GM18868 (cell line): ENCODE results near the gene SYT3.

ENCODE experiments used
- ATAC-seq: cut with Tn5 transposase; IDR thresholded peaks from one replicate; pipeline ENCODE4 v1.9.1; 2021; ENCODE audit warnings: mild to moderate bottlenecking, moderate library complexity; ENCODE audit not compliant: unreplicated experiment

Gene SYT3

DNA sequence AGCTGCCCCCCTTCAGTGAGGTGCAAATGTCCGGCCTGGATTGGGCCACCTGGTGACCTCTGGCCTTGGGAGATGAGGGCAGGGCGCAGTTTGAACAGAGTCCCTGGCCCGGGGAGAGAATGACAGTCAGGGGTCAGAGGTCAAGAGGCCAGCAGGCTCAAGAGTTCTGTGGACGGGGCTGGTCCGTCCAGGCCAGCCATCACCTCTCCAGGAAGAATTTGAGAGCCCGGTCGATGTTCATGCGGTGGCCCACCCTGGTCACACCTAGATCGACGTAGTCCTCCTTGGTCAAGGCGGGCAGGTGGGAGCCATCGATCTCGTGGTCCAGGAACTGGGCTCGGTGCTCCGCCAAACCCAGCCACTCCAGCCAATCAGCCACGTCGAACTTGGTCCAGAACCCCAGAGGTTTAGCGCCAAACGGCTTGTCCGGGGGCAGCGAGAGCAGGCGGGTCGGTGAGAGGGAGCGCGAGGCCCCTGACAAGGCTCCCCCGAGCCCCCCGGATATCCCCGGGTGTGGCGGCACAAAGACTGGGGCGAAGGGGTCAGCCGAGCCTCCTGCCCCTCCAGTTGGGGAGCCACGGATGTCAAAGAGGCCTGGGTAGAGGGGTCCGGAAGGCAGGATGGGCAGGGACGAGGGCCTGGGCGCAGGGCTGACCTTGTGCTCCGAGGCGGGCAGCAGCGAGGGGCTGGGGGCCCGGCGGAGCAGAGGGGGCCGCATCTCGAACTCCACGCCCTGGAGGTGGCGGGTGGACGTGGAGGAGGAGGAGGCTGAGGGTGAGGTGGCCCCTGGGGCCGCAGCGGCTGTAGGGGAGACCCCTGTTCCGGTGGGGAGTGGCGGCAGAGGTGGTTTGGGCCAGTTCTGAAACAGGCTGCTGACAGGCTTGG lies 22.3 kb upstream of the SYT3 start:
- ATAC-seq, result no peak

DNA sequence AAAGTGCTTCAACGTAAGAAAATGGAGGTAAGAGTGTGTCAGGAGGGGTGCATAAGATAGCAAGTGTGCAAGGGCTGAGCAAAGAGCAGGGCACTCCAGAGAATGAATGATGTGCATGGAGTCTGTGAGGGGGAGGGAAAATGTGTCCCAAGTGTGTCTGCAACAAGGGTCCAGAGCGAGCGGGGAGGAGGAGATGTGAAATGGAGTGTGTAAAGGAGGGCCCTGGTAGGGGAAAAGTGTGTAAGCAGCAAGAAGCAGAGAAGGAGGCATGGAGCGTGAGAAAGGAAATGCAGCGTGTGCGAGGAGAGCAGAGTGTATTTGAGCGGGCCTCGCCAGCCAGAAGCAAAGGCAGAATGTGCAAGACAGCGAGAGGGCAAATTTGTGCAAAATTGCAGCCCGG lies 21.3 kb upstream of the SYT3 start:
- ATAC-seq, result no peak

DNA sequence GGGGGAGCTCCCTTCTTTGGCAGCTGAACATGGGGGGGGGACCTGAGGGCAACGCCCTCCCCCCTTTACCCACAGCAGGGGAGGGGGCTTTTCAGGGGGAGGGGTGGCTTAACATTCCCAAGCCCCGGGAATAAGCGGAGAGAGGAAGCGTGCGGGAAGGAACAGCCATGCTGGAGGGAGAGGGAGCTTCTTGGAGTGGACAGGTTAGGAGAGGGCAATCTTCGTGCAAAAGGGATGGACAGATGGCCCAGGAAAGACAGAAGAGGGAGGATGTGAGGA lies 20.3 kb upstream of the SYT3 start:
- no peak for ATAC-seq

DNA sequence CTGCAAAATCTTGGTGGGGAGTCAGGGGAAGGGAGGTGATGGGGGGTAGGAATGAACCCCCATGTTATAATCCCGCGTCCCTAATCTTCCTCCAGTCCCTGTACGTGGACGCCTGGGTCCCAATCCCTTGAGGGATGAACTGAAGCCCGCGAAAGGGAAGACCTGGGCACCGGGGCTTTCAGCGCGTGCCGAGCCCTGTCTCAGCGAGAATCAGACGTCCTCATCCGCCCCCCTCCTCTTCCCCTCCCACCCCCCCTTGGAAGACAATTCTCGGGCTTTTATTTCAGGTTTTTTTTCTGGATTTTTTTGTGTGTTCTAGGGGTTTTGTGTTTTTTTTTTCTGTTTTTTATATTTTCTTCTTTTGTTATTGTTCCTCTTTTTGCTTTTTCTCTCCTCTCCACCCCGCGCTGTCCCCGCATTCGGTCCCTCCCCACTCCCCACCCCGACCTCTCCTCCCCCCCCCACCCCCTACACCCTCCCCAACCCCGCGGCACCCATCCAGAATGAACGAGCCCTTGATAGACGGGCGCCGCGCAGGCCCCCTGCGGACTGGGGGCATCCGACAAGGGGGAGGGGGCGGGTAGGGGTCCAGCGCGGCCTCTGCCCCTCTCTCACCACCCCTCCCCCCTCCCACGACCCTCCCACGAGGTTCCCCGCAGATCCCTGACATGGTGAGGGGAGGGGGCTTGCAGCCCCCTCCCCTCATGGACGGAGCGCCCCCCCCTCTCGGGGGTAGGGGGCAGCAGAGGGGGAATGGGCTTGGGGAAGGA lies 19.8 kb upstream of the SYT3 start:
- no peak for ATAC-seq

- no peak for ATAC-seq
These were observed 19.0 kb upstream of the SYT3 start for GRCh38 chr19:50658441-50659317.

- no peak for ATAC-seq
These were observed 18.2 kb upstream of the SYT3 start for GRCh38 chr19:50657712-50658440.

DNA sequence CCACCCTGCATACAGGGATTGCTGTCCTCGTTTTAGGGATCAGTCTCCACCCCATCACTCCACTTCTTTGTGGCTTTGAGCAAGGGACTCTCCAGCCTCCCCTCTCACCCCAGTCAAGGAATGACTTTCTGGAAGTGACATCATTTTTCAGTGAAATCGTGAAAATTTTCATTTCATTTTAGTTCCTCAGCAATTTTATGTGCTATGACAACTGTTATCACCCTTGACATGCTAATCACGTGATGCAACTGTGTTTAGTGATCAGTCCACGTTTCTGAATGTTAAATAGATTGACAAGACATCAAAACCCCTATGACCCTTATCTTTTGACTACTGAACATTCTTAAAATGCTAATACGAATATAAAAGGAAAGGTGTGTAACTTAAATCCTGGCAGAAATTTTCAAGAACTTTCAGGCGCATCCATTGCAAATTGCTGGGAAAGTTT lies 17.6 kb upstream of the SYT3 start:
- no peak for ATAC-seq

GRCh38 chr19:50654882-50655281 lies 15.2 kb upstream of the SYT3 start:
- ATAC-seq, result no peak

- no peak for ATAC-seq
These were observed 13.0 kb upstream of the SYT3 start for GRCh38 chr19:50652722-50653121.

- no peak for ATAC-seq
These were observed 11.5 kb upstream of the SYT3 start for GRCh38 chr19:50651174-50651573.

DNA sequence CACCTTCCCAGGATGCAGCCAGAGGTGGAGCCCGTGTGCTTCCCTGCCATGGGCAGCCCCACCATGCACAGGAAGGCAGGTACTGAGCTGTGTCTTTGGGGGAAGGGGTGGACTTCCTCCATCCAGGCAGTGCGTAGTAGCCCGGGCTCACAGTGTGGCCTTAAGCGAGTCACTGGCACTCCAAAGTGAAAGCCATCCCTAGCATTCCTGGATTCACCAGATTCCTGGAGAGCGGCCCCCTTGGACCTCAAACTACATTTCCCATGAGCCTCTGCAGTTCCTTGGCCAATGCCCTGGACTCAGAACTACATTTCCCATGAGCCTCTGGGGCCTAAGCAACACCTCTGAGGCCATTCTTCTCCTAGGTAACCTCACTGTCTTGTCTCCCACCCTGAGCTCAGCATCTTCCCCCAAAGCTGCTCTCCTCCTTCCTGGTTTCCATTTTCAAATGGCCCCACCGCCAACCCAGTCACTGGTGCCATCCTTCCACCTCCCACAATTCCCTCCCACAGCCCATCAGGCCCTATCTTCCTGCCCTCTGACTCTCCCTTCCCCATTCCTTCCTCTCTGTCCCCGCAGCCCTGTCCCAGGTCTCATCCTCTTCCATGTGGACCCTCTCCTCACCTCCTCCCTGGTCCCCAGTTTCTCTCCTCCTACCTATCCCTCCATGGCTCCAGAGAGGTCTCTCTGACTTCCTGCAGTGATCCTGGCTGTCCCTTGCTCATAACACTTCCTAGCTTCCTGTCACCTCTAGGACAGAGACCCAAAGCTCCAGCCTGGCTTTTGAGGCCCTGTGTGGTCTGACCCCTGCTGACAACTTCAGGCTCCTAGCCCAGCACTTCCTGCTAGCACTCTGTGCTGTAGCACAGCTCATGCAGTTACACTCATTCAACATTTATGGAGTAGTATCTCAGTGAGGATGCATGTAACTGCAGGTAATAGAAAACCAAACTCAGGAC lies 10.0 kb upstream of the SYT3 start, which contains the start of gene C19orf81:
C19orf81 (plus strand) TSS at position 13 of the 959 bp plus-strand sequence; CDS start at position 13, 0 bp downstream.
- ATAC-seq, result no peak

- ATAC-seq, result no peak
These were observed 9.0 kb upstream of the SYT3 start for GRCh38 chr19:50648659-50649058.

- ATAC-seq, result no peak
These were observed 8.4 kb upstream of the SYT3 start for GRCh38 chr19:50647879-50648615.

DNA sequence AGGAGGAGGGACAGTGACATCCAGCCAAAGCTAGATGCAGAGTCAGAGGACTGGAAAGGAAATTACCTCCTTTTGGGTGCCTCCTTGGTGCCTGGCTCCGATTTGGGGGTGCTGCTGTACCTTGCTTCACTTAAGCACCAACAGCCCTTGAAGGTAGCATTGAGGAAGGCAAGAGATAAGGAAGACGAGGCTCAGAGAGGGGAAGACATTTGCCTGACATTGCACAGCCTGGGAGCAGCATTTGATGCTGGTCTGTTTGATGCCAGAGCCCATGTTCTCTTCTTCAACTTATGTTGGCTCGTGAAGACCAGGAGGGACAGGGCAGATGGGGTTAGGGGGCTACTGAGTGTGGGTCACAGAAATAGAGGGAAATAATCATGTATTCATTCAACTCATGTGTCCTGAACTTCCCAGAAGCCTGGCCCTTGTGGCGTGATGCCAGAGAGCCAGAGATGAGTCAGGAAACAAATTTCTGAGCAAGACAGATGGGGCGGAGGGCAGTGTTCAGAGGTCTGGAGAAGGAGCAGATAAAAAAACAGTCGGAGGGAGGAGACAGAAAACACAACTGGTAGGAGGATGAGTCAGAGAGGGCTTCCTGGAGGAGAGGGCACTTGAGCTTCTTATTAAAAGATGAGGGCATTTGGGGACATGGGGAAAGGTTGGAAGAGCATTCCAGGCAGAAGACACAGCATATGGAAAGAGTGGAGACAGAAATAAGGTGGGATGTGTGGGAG lies 6.6 kb upstream of the SYT3 start:
- ATAC-seq, result no peak

- ATAC-seq, result no peak
These were observed 5.4 kb upstream of the SYT3 start for GRCh38 chr19:50645107-50645506.

- no peak for ATAC-seq
These were observed 4.7 kb upstream of the SYT3 start for GRCh38 chr19:50644315-50644915.

- no peak for ATAC-seq
These were observed 687 bp upstream of the SYT3 start for GRCh38 chr19:50640368-50640767.

- ATAC-seq, result no peak
These were observed 1.1 kb downstream of the SYT3 start for GRCh38 chr19:50638600-50638999.
